Activated CD4-positive, alpha-beta T cell treated with anti-CD3 and anti-CD28 coated beads, Interleukin-2, amount 10 ng/mL, durations not matched to agents 24 days and 14 days (primary cell): ENCODE results near the gene CRYBA2. TPM values are rescaled to one million over a fixed set of nuclear protein-coding genes. Genes with fewer than 3 reads are reported as not detected.

Experiments used
- DNase-seq: peaks from one replicate; pipeline ENCODE4 v3.0.0; 2022
- H3K27ac Mint-ChIP-seq: one replicate; pipeline ENCODE4 v1.8.0; 2022; ENCODE audit warnings: mild to moderate bottlenecking, mixed read lengths
- H3K27me3 Mint-ChIP-seq: one replicate; pipeline ENCODE4 v1.8.0; 2022; ENCODE audit warnings: mixed read lengths
- H3K36me3 Mint-ChIP-seq: one replicate; pipeline ENCODE4 v1.8.0; 2022; ENCODE audit warnings: low read depth, mild to moderate bottlenecking, mixed read lengths
- H3K4me1 Mint-ChIP-seq: one replicate; pipeline ENCODE4 v1.8.0; 2021; ENCODE audit warnings: mixed read lengths
- H3K4me3 Mint-ChIP-seq: one replicate; pipeline ENCODE4 v1.8.0; 2022; ENCODE audit warnings: mild to moderate bottlenecking, moderate library complexity, mixed read lengths
- H3K9me3 Mint-ChIP-seq: one replicate; pipeline ENCODE4 v1.8.0; 2021; ENCODE audit warnings: mixed read lengths
- intact Hi-C: fragments of 100-400 bp; cut with micrococcal nuclease; formaldehyde crosslinking; loops from one replicate; pipeline ENCODE4 v1.15.1; 2023
- total RNA-seq: library from RNA; stranded (reverse); gene quantifications from 2 replicates; pipeline ENCODE4 v1.2.3, GENCODE V29; 2022

Gene CRYBA2
- total RNA-seq, 1 donor from 2014 or later = not detected

DNA sequence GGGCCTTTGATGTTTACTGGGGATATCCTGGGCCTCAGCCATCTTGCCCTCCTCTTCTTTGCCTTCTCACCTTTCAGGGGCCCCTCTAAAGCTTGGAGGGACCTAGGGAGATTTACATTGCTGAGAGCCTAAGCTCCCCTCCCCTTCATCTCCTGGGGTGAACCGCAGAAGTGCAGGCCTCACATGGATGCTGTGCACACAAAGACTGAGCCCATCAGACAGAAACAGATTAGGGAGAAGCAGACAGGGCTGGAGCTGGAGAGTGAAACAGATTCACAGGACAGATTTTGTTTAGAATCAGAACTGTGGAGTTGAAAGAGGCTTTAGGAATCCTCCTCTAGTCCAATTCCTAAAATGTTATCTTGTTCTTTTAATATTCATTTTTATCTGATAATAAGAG is 37.2 kb downstream of the CRYBA2 start:
- no peak for DNase-seq
- H3K4me3 Mint-ChIP-seq = no peak overlapping the region
- H3K27me3 Mint-ChIP-seq = peaks cover 61% of the 10 kb centered on the region
- peaks cover under 1% of the 10 kb centered on the region for H3K36me3 Mint-ChIP-seq
- intact Hi-C loops = no loop called here
- H3K27ac Mint-ChIP-seq = no peak overlapping the region
- no peaks in the 10 kb centered on the region for H3K9me3 Mint-ChIP-seq
- H3K4me1 Mint-ChIP-seq = peaks cover 4% of the 10 kb centered on the region

DNA sequence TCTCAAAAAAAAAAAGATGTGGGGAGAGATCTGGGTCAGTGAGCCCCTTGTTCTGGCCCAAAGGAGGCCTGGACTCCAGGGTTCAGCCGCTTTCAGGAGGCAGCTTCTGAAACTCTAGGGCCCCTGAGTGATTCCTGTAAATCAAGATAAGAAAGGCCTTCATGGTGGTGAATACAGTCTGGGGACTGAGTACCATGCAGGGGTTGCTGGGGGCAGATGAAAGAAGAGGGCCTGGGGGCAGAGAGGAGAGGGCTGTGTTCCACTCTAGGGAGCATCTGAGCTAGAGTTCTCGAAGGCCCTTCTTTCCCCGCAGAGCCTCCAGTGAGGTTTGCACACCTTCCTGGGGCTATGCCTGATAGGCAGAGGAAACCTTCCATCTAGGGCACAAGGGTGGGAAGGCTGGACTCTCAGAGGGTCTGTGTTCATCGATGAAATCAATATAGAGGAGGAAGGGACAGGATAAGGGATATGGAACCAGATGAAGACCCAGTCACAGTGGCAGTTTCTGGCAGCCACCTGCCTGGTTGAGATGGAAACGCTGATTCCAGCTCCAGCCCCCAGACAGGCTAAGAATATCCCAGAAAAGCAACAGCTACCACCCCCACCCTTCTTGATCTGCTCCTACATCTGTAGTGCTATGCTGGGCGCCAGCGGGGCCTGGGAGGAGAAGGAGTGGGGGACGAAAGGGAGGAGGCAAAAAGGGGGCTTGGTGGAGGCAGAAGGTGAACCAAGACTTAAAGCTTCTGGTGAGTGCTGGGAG is 38.5 kb downstream of the CRYBA2 start:
- H3K4me1 Mint-ChIP-seq = peaks cover 4% of the 10 kb centered on the region
- no peak overlapping the region for H3K4me3 Mint-ChIP-seq
- no peak overlapping the region for H3K27ac Mint-ChIP-seq
- intact Hi-C loops = no loop called here
- no peaks in the 10 kb centered on the region for H3K36me3 Mint-ChIP-seq
- H3K9me3 Mint-ChIP-seq = no peaks in the 10 kb centered on the region
- DNase-seq = no peak
- H3K27me3 Mint-ChIP-seq = peaks cover 58% of the 10 kb centered on the region

GRCh38 chr2:218953366-218953954 is 39.8 kb downstream of the CRYBA2 start:
- no peak overlapping the region for H3K4me3 Mint-ChIP-seq
- intact Hi-C loops = no loop called here
- H3K9me3 Mint-ChIP-seq = no peaks in the 10 kb centered on the region
- DNase-seq = no peak
- no peaks in the 10 kb centered on the region for H3K36me3 Mint-ChIP-seq
- no peaks in the 10 kb centered on the region for H3K4me1 Mint-ChIP-seq
- H3K27ac Mint-ChIP-seq = no peak overlapping the region
- H3K27me3 Mint-ChIP-seq = peaks cover 50% of the 10 kb centered on the region

GRCh38 chr2:218952160-218952559 is 41.1 kb downstream of the CRYBA2 start:
- intact Hi-C loops = no loop called here
- DNase-seq = no peak
- no peaks in the 10 kb centered on the region for H3K36me3 Mint-ChIP-seq
- no peaks in the 10 kb centered on the region for H3K4me1 Mint-ChIP-seq
- H3K27ac Mint-ChIP-seq = no peak overlapping the region
- H3K4me3 Mint-ChIP-seq = no peak overlapping the region
- H3K9me3 Mint-ChIP-seq = no peaks in the 10 kb centered on the region
- H3K27me3 Mint-ChIP-seq = peaks cover 37% of the 10 kb centered on the region

DNA sequence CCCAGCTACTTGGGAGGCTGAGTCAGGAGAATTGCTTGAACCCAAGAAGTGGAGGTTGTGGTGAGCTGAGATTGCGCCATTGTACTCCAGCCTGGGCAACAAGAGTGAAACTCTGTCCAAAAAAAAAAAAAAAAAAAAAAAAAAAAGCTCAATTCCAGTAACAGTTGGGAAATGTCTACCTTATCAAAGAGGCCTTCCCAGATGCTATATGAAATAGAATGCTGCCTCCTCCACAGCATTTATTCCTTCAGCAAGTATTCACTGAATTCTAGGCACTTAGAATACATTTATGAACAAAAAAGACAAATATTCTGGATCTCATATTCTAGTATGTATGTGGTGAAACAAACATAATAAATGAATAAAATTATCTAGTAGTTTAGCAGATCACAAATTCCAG is 46.6 kb downstream of the CRYBA2 start:
- Mint-ChIP-seq H3K4me1 (no peaks in the 10 kb centered on the region), H3K4me3 (no peak overlapping the region)

GRCh38 chr2:218944759-218945404 is 48.3 kb downstream of the CRYBA2 start:
- H3K9me3 Mint-ChIP-seq = no peaks in the 10 kb centered on the region
- no peaks in the 10 kb centered on the region for H3K36me3 Mint-ChIP-seq
- intact Hi-C loops = no loop called here
- no peak overlapping the region for H3K4me3 Mint-ChIP-seq
- DNase-seq = no peak
- H3K4me1 Mint-ChIP-seq = no peaks in the 10 kb centered on the region
- peaks cover 31% of the 10 kb centered on the region for H3K27me3 Mint-ChIP-seq
- H3K27ac Mint-ChIP-seq = no peak overlapping the region

More for the DNA sequence above, 46.6 kb downstream of the CRYBA2 start:
- intact Hi-C loops = no loop called here
- Mint-ChIP-seq H3K9me3 (no peaks in the 10 kb centered on the region), H3K27ac (no peak overlapping the region), H3K36me3 (no peaks in the 10 kb centered on the region), H3K27me3 (peaks cover 30% of the 10 kb centered on the region)
- DNase-seq = no peak

Other genes starting within 250 kb of the CRYBA2 start
- gene CYP27A1, start 211.3 kb downstream of the CRYBA2 start, total RNA-seq = 0.09 TPM in 1 of 2 replicates, not detected in the other
- not detected in 2 replicates for gene PRKAG3, start 161.6 kb downstream of the CRYBA2 start, total RNA-seq
- gene WNT6, start 133.6 kb downstream of the CRYBA2 start, total RNA-seq = not detected in 2 replicates
- 0.12 and 0.28 TPM in 2 replicates for gene WNT10A, start 112.6 kb downstream of the CRYBA2 start, total RNA-seq
- not detected in 2 replicates for gene CDK5R2, start 33.8 kb downstream of the CRYBA2 start, total RNA-seq
- not detected in 2 replicates for gene FEV, start 8.2 kb downstream of the CRYBA2 start, total RNA-seq
- gene CFAP65, start 48.1 kb upstream of the CRYBA2 start, total RNA-seq = not detected in 2 replicates
- not detected in 2 replicates for gene IHH, start 67.5 kb upstream of the CRYBA2 start, total RNA-seq
- gene NHEJ1, start 167.4 kb upstream of the CRYBA2 start, total RNA-seq = 20.7 and 22.8 TPM in 2 replicates
- gene SLC23A3, start 176.6 kb upstream of the CRYBA2 start, total RNA-seq = 1.8 and 2.3 TPM in 2 replicates
- 62.0 and 62.6 TPM in 2 replicates for gene CNPPD1, start 183.5 kb upstream of the CRYBA2 start, total RNA-seq
- 54.1 and 57.4 TPM in 2 replicates for gene RETREG2, start 184.9 kb upstream of the CRYBA2 start, total RNA-seq
- 36.7 and 37.4 TPM in 2 replicates for gene ZFAND2B, start 213.4 kb upstream of the CRYBA2 start, total RNA-seq
- 28.8 TPM in 2 replicates for gene ABCB6, start 225.5 kb upstream of the CRYBA2 start, total RNA-seq
- gene ATG9A, start 236.2 kb upstream of the CRYBA2 start, total RNA-seq = 61.6 and 67.2 TPM in 2 replicates
- 144 and 149 TPM in 2 replicates for gene ANKZF1, start 236.4 kb upstream of the CRYBA2 start, total RNA-seq